Sigmoid colon (tissue), 3 donors: ENCODE measurements around the gene PIP4K2A.

Experiments
- CTCF ChIP-seq, 4 experiments: fragments of 450-650 bp in 3 of 4; fragments of 200-600 bp in 1 of 4; IDR thresholded peaks; one replicate each; pipeline ENCODE4 v1.5.1; 2016 to 2019; ENCODE audit warnings: antibody characterized with exemption in 4 of 4, mild to moderate bottlenecking in 3 of 4, moderate library complexity in 2 of 4
- POLR2A ChIP-seq, 2 donors: fragments of 450-650 bp; IDR thresholded peaks; one replicate each; pipeline ENCODE4 v1.6.1; 2016; ENCODE audit warnings: antibody characterized with exemption in 2 of 2, mild to moderate bottlenecking in 2 of 2, moderate library complexity in 2 of 2

GRCh38 chr10:22754296-22754695 is 39.9 kb upstream of the PIP4K2A start:
- TF ChIP-seq CTCF (IDR thresholded peaks at IDR 0.05) = no peak
- TF ChIP-seq POLR2A (IDR thresholded peaks at IDR 0.05) = no peak
